ENCODE data around the gene CABLES1. TPM values are rescaled to one million over a fixed set of nuclear protein-coding genes. Genes with fewer than 3 reads are reported as not detected.

The CABLES1 gene, protein sequence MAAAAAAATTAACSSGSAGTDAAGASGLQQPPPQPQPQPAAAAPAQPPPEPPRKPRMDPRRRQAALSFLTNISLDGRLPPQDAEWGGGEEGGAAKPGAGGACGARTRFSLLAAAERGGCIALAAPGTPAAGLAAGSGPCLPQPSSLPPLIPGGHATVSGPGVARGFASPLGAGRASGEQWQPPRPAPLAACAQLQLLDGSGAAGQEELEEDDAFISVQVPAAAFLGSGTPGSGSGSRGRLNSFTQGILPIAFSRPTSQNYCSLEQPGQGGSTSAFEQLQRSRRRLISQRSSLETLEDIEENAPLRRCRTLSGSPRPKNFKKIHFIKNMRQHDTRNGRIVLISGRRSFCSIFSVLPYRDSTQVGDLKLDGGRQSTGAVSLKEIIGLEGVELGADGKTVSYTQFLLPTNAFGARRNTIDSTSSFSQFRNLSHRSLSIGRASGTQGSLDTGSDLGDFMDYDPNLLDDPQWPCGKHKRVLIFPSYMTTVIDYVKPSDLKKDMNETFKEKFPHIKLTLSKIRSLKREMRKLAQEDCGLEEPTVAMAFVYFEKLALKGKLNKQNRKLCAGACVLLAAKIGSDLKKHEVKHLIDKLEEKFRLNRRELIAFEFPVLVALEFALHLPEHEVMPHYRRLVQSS
- polyA plus RNA-seq (2013, experiment 1 of 2): 2.2 TPM
- polyA plus RNA-seq (2013, experiment 2 of 2): 1.9 TPM

DNA sequence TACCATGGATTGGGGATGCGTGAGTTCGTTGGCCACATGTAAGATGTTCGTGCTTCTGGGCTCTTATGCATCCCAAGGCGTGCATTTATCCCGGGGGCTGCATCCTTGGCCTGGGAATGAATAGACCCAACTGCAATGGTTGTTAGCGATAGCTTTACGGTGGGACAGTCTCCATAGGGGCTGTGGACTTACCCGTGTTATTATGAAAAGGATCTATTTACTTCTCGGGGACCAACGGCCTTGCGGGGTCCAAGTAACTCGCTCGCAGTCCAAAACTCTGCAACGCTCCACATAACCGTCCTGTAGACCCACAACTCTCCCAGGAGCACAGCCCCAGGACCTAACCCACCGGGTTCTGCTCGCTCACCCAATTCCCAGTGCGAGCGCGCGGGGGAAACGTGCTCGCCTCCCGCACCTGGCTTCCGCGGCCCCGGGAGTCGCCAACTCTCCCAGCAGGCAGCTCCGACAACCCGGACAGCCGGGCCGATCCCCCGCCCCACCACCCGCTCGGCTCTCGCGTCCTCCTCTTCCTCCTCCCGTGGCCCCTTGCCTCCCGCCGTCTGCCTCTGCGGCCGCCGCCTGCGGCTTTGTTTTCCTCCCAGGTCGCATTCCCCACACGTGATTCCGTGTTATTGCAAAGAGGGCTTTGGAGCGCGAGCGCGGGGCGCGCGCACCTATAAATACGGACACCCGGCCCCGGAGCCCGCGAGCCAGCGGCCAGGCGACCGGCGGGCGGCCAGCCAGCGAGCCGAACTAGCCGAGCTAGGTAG, at the start of gene CABLES1:
TSS of gene CABLES1 (plus strand) at position 706 of the 770 bp plus-strand sequence. CDS start 278 bp downstream, outside the sequence.
- peaks cover 13 to 31% (median 22%) of the 10 kb centered on the region in 3 experiments for H3K27me3 ChIP-seq (ENCODE audit: control insufficient read depth in 3 of 3, insufficient read depth in 3 of 3, low read depth in 1 of 3, low read length in 3 of 3)
- peak within 1 kb of the TSS; percentile 88 for H3K9ac ChIP-seq (ENCODE audit: low read depth, low read length, poor library complexity)
- H2BK120ac ChIP-seq (ENCODE audit: low read depth, low read length): peak within 1 kb of the TSS; percentile 32
- H2BK5ac ChIP-seq (ENCODE audit: low read length): no peak within 1 kb of the TSS
- no peak within 1 kb of the TSS for H2BK15ac ChIP-seq (ENCODE audit: low read length)
- no peak within 1 kb of the TSS for H4K8ac ChIP-seq (ENCODE audit: low read depth, low read length)
- peak within 1 kb of the TSS; percentile 94 for H3K18ac ChIP-seq (ENCODE audit: low read length)
- no peak within 1 kb of the TSS for H3K14ac ChIP-seq (ENCODE audit: low read length)
- H3K4me3 ChIP-seq (ENCODE audit: low read length in 2 of 2): peak within 1 kb of the TSS; percentile 63 to 89
- no CpG with 5 or more reads among the region's 67 CpGs for WGBS, 2 donors (ENCODE audit: extremely low coverage in 2 of 2, insufficient read length in 2 of 2, insufficient replicate concordance in 1 of 2)
- H2BK12ac ChIP-seq (ENCODE audit: low read length): no peak within 1 kb of the TSS
- no peak within 1 kb of the TSS for H2AK5ac ChIP-seq (ENCODE audit: low read depth, low read length)
- H2AFZ ChIP-seq (ENCODE audit: low read length): peak within 1 kb of the TSS; percentile 99
- no peak within 1 kb of the TSS for H3K27ac ChIP-seq (replicated peaks; ENCODE audit: low read length)
- H4K91ac ChIP-seq (ENCODE audit: low read depth, low read length, poor library complexity): no peak within 1 kb of the TSS
- H3K4me2 ChIP-seq (ENCODE audit: insufficient read depth, low read length, poor library complexity, severe bottlenecking): peak within 1 kb of the TSS; percentile 95
- no peaks in the 10 kb centered on the region for H3K9me3 ChIP-seq (replicated peaks in 1 of 2; ENCODE audit: control insufficient read depth in 2 of 2, insufficient read depth in 1 of 2, low read depth in 1 of 2, low read length in 2 of 2)
- peaks cover 11 to 22% of the 10 kb centered on the region in 2 donors for H3K4me1 ChIP-seq (ENCODE audit: control insufficient read depth in 2 of 2, insufficient read depth in 1 of 2, low read depth in 1 of 2, low read length in 2 of 2)
- no peak within 1 kb of the TSS for H3K4ac ChIP-seq (ENCODE audit: low read length)
- no peak for DNase-seq (ENCODE audit: low spot score)
- no peaks in the 10 kb centered on the region for H3K36me3 ChIP-seq (replicated peaks in 1 of 2; ENCODE audit: control insufficient read depth in 2 of 2, insufficient read depth in 2 of 2, low read length in 2 of 2)
- H3K23ac ChIP-seq (ENCODE audit: low read depth, low read length, poor library complexity): peak within 1 kb of the TSS; percentile 73
- peaks cover 6% of the 10 kb centered on the region for H3K79me1 ChIP-seq (ENCODE audit: low read depth, low read length)

DNA sequence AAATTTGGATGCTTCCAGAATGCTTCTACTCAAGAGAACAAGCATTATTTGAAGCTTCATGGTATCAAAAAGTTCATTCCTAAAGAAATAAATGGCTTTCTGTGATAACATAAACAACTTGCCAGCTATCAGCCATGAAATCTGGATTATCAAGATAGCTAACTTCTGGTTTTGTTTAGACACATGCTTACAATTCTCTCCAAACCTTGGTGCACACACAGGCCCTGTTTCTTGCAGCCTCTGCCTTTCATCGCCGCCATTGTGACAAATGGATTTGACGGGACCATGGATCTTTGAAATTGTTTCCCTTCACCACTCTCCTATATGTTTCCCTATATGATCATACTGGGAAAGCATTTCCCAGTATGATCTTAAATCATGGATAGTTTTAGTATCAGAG, 47.9 kb upstream of the CABLES1 start:
- Histone ChIP-seq H2BK12ac (ENCODE audit: low read length) (no peak overlapping the region), H3K79me1 (ENCODE audit: low read depth, low read length) (no peaks in the 10 kb centered on the region), H3K14ac (ENCODE audit: low read length) (no peak overlapping the region), H2BK120ac (ENCODE audit: low read depth, low read length) (no peak overlapping the region), H4K91ac (ENCODE audit: low read depth, low read length, poor library complexity) (no peak overlapping the region), H3K27ac (replicated peaks; ENCODE audit: low read length) (no peak overlapping the region), H4K8ac (ENCODE audit: low read depth, low read length) (no peak overlapping the region), H3K4me3 (ENCODE audit: low read length in 2 of 2) (no peak overlapping the region), H3K36me3 (replicated peaks in 1 of 2; ENCODE audit: control insufficient read depth in 2 of 2, insufficient read depth in 2 of 2, low read length in 2 of 2) (no peaks in the 10 kb centered on the region), H3K18ac (ENCODE audit: low read length) (no peak overlapping the region), H3K4me2 (ENCODE audit: insufficient read depth, low read length, poor library complexity, severe bottlenecking) (no peak overlapping the region), H3K4ac (ENCODE audit: low read length) (no peak overlapping the region), H2BK15ac (ENCODE audit: low read length) (no peak overlapping the region), H3K9me3 (replicated peaks in 1 of 2; ENCODE audit: control insufficient read depth in 2 of 2, insufficient read depth in 1 of 2, low read depth in 1 of 2, low read length in 2 of 2) (no peaks in the 10 kb centered on the region), H2BK5ac (ENCODE audit: low read length) (no peak overlapping the region), H3K23ac (ENCODE audit: low read depth, low read length, poor library complexity) (no peak overlapping the region), H2AFZ (ENCODE audit: low read length) (no peak overlapping the region), H3K4me1 (ENCODE audit: control insufficient read depth in 2 of 2, insufficient read depth in 1 of 2, low read depth in 1 of 2, low read length in 2 of 2) (peaks cover 4% of the 10 kb centered on the region in 2 donors), H2AK5ac (ENCODE audit: low read depth, low read length) (no peak overlapping the region), H3K9ac (ENCODE audit: low read depth, low read length, poor library complexity) (no peak overlapping the region), H3K27me3 (ENCODE audit: control insufficient read depth in 3 of 3, insufficient read depth in 3 of 3, low read depth in 1 of 3, low read length in 3 of 3) (peaks cover 0 to 2% (median 0%) of the 10 kb centered on the region in 3 experiments)
- no peak for DNase-seq (ENCODE audit: low spot score)
- no CpG with 5 or more reads among the region's 3 CpGs for WGBS, 2 donors (ENCODE audit: extremely low coverage in 2 of 2, insufficient read length in 2 of 2, insufficient replicate concordance in 1 of 2)

DNA sequence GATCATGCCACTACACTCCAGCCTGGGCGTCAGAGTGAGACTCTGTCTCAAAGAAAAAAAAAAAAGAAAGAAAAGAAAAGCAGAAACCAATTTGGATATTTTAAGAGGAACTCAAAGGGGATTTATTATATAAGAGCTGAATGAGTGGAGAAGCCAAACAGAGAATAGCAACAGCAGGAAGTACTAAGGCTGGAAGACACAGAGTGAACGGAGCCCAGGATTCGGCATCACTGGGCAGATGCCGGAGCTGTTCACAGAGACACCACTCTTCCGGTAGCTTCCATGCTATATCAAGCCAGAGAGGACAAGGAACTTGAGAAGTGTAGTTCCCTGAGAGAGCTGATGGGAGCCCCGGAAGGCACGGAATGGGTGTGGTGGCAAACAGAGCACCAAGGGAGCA, 47.0 kb upstream of the CABLES1 start:
- no peak overlapping the region for H2AK5ac ChIP-seq (ENCODE audit: low read depth, low read length)

More for the DNA sequence above, 47.0 kb upstream of the CABLES1 start:
- Histone ChIP-seq H3K4ac (ENCODE audit: low read length) (no peak overlapping the region), H3K18ac (ENCODE audit: low read length) (no peak overlapping the region), H3K4me1 (ENCODE audit: control insufficient read depth in 2 of 2, insufficient read depth in 1 of 2, low read depth in 1 of 2, low read length in 2 of 2) (peaks cover 4% of the 10 kb centered on the region in 2 donors), H3K4me2 (ENCODE audit: insufficient read depth, low read length, poor library complexity, severe bottlenecking) (no peak overlapping the region), H2BK15ac (ENCODE audit: low read length) (no peak overlapping the region), H2BK12ac (ENCODE audit: low read length) (no peak overlapping the region), H4K8ac (ENCODE audit: low read depth, low read length) (no peak overlapping the region), H2BK5ac (ENCODE audit: low read length) (no peak overlapping the region), H3K23ac (ENCODE audit: low read depth, low read length, poor library complexity) (no peak overlapping the region), H3K9ac (ENCODE audit: low read depth, low read length, poor library complexity) (no peak overlapping the region), H3K27me3 (ENCODE audit: control insufficient read depth in 3 of 3, insufficient read depth in 3 of 3, low read depth in 1 of 3, low read length in 3 of 3) (peaks cover 0 to 2% (median 0%) of the 10 kb centered on the region in 3 experiments), H2AFZ (ENCODE audit: low read length) (no peak overlapping the region), H3K79me1 (ENCODE audit: low read depth, low read length) (no peaks in the 10 kb centered on the region), H2BK120ac (ENCODE audit: low read depth, low read length) (no peak overlapping the region), H3K27ac (replicated peaks; ENCODE audit: low read length) (no peak overlapping the region), H3K14ac (ENCODE audit: low read length) (no peak overlapping the region), H4K91ac (ENCODE audit: low read depth, low read length, poor library complexity) (no peak overlapping the region), H3K4me3 (ENCODE audit: low read length in 2 of 2) (no peak overlapping the region), H3K9me3 (replicated peaks in 1 of 2; ENCODE audit: control insufficient read depth in 2 of 2, insufficient read depth in 1 of 2, low read depth in 1 of 2, low read length in 2 of 2) (no peaks in the 10 kb centered on the region), H3K36me3 (replicated peaks in 1 of 2; ENCODE audit: control insufficient read depth in 2 of 2, insufficient read depth in 2 of 2, low read length in 2 of 2) (no peaks in the 10 kb centered on the region)
- DNase-seq (ENCODE audit: low spot score): no peak
- WGBS, 2 donors (ENCODE audit: extremely low coverage in 2 of 2, insufficient read length in 2 of 2, insufficient replicate concordance in 1 of 2): no CpG with 5 or more reads among the region's 7 CpGs

Data from neuronal stem cell (in vitro differentiated cells).